ENCODE data around the gene KRTAP1-1.

The KRTAP1-1 gene

GRCh38 chr17:40997361-40997760, 43.9 kb downstream of the KRTAP1-1 start:
- no peak overlapping the region for H3K4me3 ChIP-seq (replicated peaks; ENCODE audit: low read depth, low read length)
- no peak for DNase-seq (ENCODE audit: extremely low read depth, low read depth)
- TF ChIP-seq CTCF (IDR thresholded peaks at IDR 0.05; ENCODE audit: low read depth, low read length, missing control alignments), result no peak

GRCh38 chr17:40996829-40997228, 44.4 kb downstream of the KRTAP1-1 start:
- no peak for TF ChIP-seq CTCF (IDR thresholded peaks at IDR 0.05; ENCODE audit: low read depth, low read length, missing control alignments)
- DNase-seq (ENCODE audit: extremely low read depth, low read depth), result no peak

GRCh38 chr17:40995116-40995515, 46.1 kb downstream of the KRTAP1-1 start:
- no peak for TF ChIP-seq CTCF (IDR thresholded peaks at IDR 0.05; ENCODE audit: low read depth, low read length, missing control alignments)
- no peak for DNase-seq (ENCODE audit: extremely low read depth, low read depth)
- H3K4me3 ChIP-seq (replicated peaks; ENCODE audit: low read depth, low read length), result no peak overlapping the region

More at GRCh38 chr17:40996829-40997228, 44.4 kb downstream of the KRTAP1-1 start:
- no peak overlapping the region for H3K4me3 ChIP-seq (replicated peaks; ENCODE audit: low read depth, low read length)

- no peak for TF ChIP-seq CTCF (IDR thresholded peaks at IDR 0.05; ENCODE audit: low read depth, low read length, missing control alignments)
- DNase-seq (ENCODE audit: extremely low read depth, low read depth), result no peak
- no peak within 1 kb of the TSS for H3K4me3 ChIP-seq (replicated peaks; ENCODE audit: low read depth, low read length)
Observed at GRCh38 chr17:40993839-40994238, 47.4 kb downstream of the KRTAP1-1 start, which contains the start of gene KRTAP3-3. Gene KRTAP3-3 (minus strand): TSS chr17:40994164. CDS start chr17:40994097, 67 bp downstream.

GRCh38 chr17:40993084-40993483, 48.2 kb downstream of the KRTAP1-1 start:
- H3K4me3 ChIP-seq (replicated peaks; ENCODE audit: low read depth, low read length), result no peak overlapping the region
- TF ChIP-seq CTCF (IDR thresholded peaks at IDR 0.05; ENCODE audit: low read depth, low read length, missing control alignments), result no peak
- no peak for DNase-seq (ENCODE audit: extremely low read depth, low read depth)

GRCh38 chr17:40992666-40993065, 48.6 kb downstream of the KRTAP1-1 start:
- no peak for TF ChIP-seq CTCF (IDR thresholded peaks at IDR 0.05; ENCODE audit: low read depth, low read length, missing control alignments)
- no peak overlapping the region for H3K4me3 ChIP-seq (replicated peaks; ENCODE audit: low read depth, low read length)
- no peak for DNase-seq (ENCODE audit: extremely low read depth, low read depth)

Data from HFF-Myc (cell line).